ENCODE data around the gene EGR4. TPM values are rescaled to one million over a fixed set of nuclear protein-coding genes. Genes with fewer than 3 reads are reported as not detected.

EGR4 gene
- total RNA-seq, 2 donors from 2014 or later = not detected

GRCh38 chr2:73334045-73334444 is 40.7 kb upstream of the EGR4 start:
- no peak overlapping the region for H3K4me3 ChIP-seq
- DNase-seq (ENCODE audit: low spot score) (no peak), ATAC-seq (ENCODE audit: insufficient number of reproducible peaks, low FRiP score, low read depth) (no peak)
- H3K27me3 ChIP-seq (replicated peaks; ENCODE audit: insufficient read depth) = no peaks in the 10 kb centered on the region
- H3K27ac ChIP-seq = no peak overlapping the region
- no peaks in the 10 kb centered on the region for H3K9me3 ChIP-seq
- H3K36me3 ChIP-seq = no peaks in the 10 kb centered on the region
- no peak for TF ChIP-seq CTCF (IDR thresholded peaks at IDR 0.05)
- H3K4me1 ChIP-seq (ENCODE audit: control insufficient read depth in 1 of 2, low read depth in 2 of 2) = no peaks in the 10 kb centered on the region

- Histone ChIP-seq H3K9me3 (no peaks in the 10 kb centered on the region), H3K27me3 (replicated peaks; ENCODE audit: insufficient read depth) (no peaks in the 10 kb centered on the region), H3K4me3 (no peak overlapping the region), H3K36me3 (no peaks in the 10 kb centered on the region), H3K27ac (no peak overlapping the region), H3K4me1 (ENCODE audit: control insufficient read depth in 1 of 2, low read depth in 2 of 2) (no peaks in the 10 kb centered on the region)
- DNase-seq (ENCODE audit: low spot score) (no peak), ATAC-seq (ENCODE audit: insufficient number of reproducible peaks, low FRiP score, low read depth) (no peak)
- no peak for TF ChIP-seq CTCF (IDR thresholded peaks at IDR 0.05)
Measured at GRCh38 chr2:73333564-73333963, 40.2 kb upstream of the EGR4 start.

GRCh38 chr2:73324126-73324725 is 30.9 kb upstream of the EGR4 start:
- Histone ChIP-seq H3K27me3 (replicated peaks; ENCODE audit: insufficient read depth) (no peaks in the 10 kb centered on the region), H3K27ac (no peak overlapping the region), H3K4me1 (ENCODE audit: control insufficient read depth in 1 of 2, low read depth in 2 of 2) (no peaks in the 10 kb centered on the region), H3K9me3 (no peaks in the 10 kb centered on the region), H3K36me3 (no peaks in the 10 kb centered on the region), H3K4me3 (no peak overlapping the region)
- TF ChIP-seq CTCF (IDR thresholded peaks at IDR 0.05) = no peak
- ATAC-seq (ENCODE audit: insufficient number of reproducible peaks, low FRiP score, low read depth) (no peak), DNase-seq (ENCODE audit: low spot score) (no peak)

- no peak for DNase-seq (ENCODE audit: low spot score)
- no peak overlapping the region for H3K4me3 ChIP-seq
Measured at GRCh38 chr2:73323551-73323950, 30.2 kb upstream of the EGR4 start.

GRCh38 chr2:73314441-73314840 is 21.1 kb upstream of the EGR4 start:
- H3K9me3 ChIP-seq = no peaks in the 10 kb centered on the region
- H3K4me1 ChIP-seq (ENCODE audit: control insufficient read depth in 1 of 2, low read depth in 2 of 2) = no peaks in the 10 kb centered on the region
- no peaks in the 10 kb centered on the region for H3K36me3 ChIP-seq
- no peak overlapping the region for H3K4me3 ChIP-seq
- TF ChIP-seq CTCF (IDR thresholded peaks at IDR 0.05) = no peak
- H3K27me3 ChIP-seq (replicated peaks; ENCODE audit: insufficient read depth) = no peaks in the 10 kb centered on the region
- no peak overlapping the region for H3K27ac ChIP-seq
- ATAC-seq (ENCODE audit: insufficient number of reproducible peaks, low FRiP score, low read depth) (no peak), DNase-seq (ENCODE audit: low spot score) (no peak)

More at GRCh38 chr2:73323551-73323950, 30.2 kb upstream of the EGR4 start:
- Histone ChIP-seq H3K4me1 (ENCODE audit: control insufficient read depth in 1 of 2, low read depth in 2 of 2) (no peaks in the 10 kb centered on the region), H3K9me3 (no peaks in the 10 kb centered on the region), H3K27me3 (replicated peaks; ENCODE audit: insufficient read depth) (no peaks in the 10 kb centered on the region), H3K27ac (no peak overlapping the region), H3K36me3 (no peaks in the 10 kb centered on the region)
- no peak for TF ChIP-seq CTCF (IDR thresholded peaks at IDR 0.05)
- ATAC-seq (ENCODE audit: insufficient number of reproducible peaks, low FRiP score, low read depth) = no peak

Measured in thoracic aorta (tissue), 2 donors.